ENCODE measurements around the gene IL3. TPM values are rescaled to one million over a fixed set of nuclear protein-coding genes. Genes with fewer than 3 reads are reported as not detected.

The IL3 gene
- total RNA-seq, 6 donors from 2014 or later: not detected

DNA sequence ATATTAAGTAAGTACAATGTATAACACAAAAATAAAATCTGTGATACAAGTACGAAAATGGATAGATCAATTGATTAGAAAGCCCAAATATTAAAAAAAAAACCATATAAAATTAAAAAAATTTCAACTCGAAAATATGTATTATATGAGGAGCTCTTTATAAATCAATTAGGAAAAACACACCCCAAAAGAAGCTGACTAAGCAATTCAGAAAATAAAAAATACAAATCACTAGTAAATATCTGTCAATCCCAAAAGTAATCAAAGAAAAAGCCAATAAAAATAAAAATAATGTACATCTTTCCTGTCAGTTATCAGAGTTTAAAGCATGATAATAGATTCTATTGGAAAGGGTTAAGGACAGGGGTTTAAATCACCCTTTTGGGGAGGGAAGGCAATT lies 38.8 kb upstream of the IL3 start:
- 78 to 88% methylated on average over 2 of the region's 2 CpGs for WGBS, 2 donors
- Histone ChIP-seq H3K36me3 (no peaks in the 10 kb centered on the region), H3K27me3 (no peaks in the 10 kb centered on the region), H3K4me3 (no peak overlapping the region), H3K27ac (no peak overlapping the region), H3K9me3 (no peaks in the 10 kb centered on the region), H3K4me1 (no peaks in the 10 kb centered on the region)
- TF ChIP-seq CTCF (IDR thresholded peaks at IDR 0.05) (no peak), EP300 (IDR thresholded peaks at IDR 0.05) (no peak), POLR2A (IDR thresholded peaks at IDR 0.05) (no peak), POLR2AphosphoS5 (IDR thresholded peaks at IDR 0.05) (no peak)
- no peak for DNase-seq
- no peak for ATAC-seq (ENCODE audit: low FRiP score in 2 of 2)

DNA sequence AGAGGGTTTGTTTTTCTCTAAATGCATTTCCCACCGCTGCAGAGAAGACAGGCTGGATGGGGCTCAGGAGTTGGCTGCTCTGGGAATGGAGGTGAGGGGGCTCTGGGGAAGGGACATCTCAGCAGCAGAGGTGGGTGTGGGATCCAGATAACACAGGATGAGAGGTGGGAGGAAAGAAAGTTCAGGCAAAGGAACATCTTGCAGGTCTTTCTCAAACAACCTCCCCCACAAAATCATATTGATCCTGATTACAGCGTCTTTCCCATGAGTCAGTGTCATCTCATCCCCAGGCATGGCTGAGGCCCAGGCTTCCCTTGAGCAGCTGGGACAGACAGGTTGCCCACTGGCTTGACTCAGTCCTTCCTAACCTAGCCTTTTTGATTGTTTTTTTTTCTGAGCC lies 37.7 kb upstream of the IL3 start:
- H3K4me1 ChIP-seq: no peaks in the 10 kb centered on the region
- no peak for ATAC-seq (ENCODE audit: low FRiP score in 2 of 2)
- H3K4me3 ChIP-seq: no peak overlapping the region
- DNase-seq: no peak
- H3K36me3 ChIP-seq: no peaks in the 10 kb centered on the region
- WGBS, 2 donors: 77 to 88% methylated on average over 2 of the region's 2 CpGs
- no peaks in the 10 kb centered on the region for H3K9me3 ChIP-seq
- no peak overlapping the region for H3K27ac ChIP-seq
- H3K27me3 ChIP-seq: no peaks in the 10 kb centered on the region
- TF ChIP-seq POLR2A (IDR thresholded peaks at IDR 0.05) (no peak), POLR2AphosphoS5 (IDR thresholded peaks at IDR 0.05) (no peak), EP300 (IDR thresholded peaks at IDR 0.05) (no peak), CTCF (IDR thresholded peaks at IDR 0.05) (no peak)

- ATAC-seq (ENCODE audit: low FRiP score in 2 of 2) (no peak), DNase-seq (no peak)
- H3K9me3 ChIP-seq: no peaks in the 10 kb centered on the region
- H3K4me1 ChIP-seq: no peaks in the 10 kb centered on the region
- WGBS, 2 donors: 81 to 92% methylated on average over 5 of the region's 5 CpGs
- no peak overlapping the region for H3K4me3 ChIP-seq
- TF ChIP-seq POLR2AphosphoS5 (IDR thresholded peaks at IDR 0.05): no peak
- no peak for TF ChIP-seq CTCF (IDR thresholded peaks at IDR 0.05)
- TF ChIP-seq EP300 (IDR thresholded peaks at IDR 0.05): no peak
- no peak for TF ChIP-seq POLR2A (IDR thresholded peaks at IDR 0.05)
- no peaks in the 10 kb centered on the region for H3K36me3 ChIP-seq
- no peaks in the 10 kb centered on the region for H3K27me3 ChIP-seq
- no peak overlapping the region for H3K27ac ChIP-seq
Observed at GRCh38 chr5:132023258-132024116, 37.0 kb upstream of the IL3 start.

DNA sequence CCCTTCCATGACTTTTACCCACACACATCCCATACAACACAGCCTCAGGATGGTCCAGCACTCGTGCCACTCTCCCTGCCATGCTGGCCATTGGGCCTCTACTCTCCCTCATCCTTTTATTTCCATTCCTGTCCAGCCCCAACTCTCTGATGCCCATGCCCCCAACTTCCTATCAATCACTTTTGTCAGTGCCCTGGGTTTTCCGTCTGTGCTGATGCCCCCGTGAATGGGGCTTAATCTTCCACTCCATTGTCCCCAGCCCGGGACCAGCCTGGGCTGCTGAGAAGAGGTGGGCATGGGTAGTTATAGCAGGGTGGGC lies 36.4 kb upstream of the IL3 start:
- WGBS, 2 donors: 89 to 95% methylated on average over 4 of the region's 4 CpGs

More for the DNA sequence above, 36.4 kb upstream of the IL3 start:
- no peak overlapping the region for H3K27ac ChIP-seq
- DNase-seq (no peak), ATAC-seq (ENCODE audit: low FRiP score in 2 of 2) (no peak)
- H3K36me3 ChIP-seq: no peaks in the 10 kb centered on the region
- H3K4me3 ChIP-seq: no peak overlapping the region
- no peaks in the 10 kb centered on the region for H3K9me3 ChIP-seq
- no peak for TF ChIP-seq POLR2AphosphoS5 (IDR thresholded peaks at IDR 0.05)
- TF ChIP-seq EP300 (IDR thresholded peaks at IDR 0.05): no peak
- no peak for TF ChIP-seq POLR2A (IDR thresholded peaks at IDR 0.05)
- TF ChIP-seq CTCF (IDR thresholded peaks at IDR 0.05): no peak
- H3K4me1 ChIP-seq: no peaks in the 10 kb centered on the region
- no peaks in the 10 kb centered on the region for H3K27me3 ChIP-seq
